Upper lobe of right lung (tissue), 1 donor: Measurements from ENCODE around the gene MRPS9. TPM values are rescaled to one million over a fixed set of nuclear protein-coding genes. Genes with fewer than 3 reads are reported as not detected.

Experiments used
- ATAC-seq: fragments of 200-7000 bp; cut with Tn5 transposase; one replicate; pipeline ENCODE4 v1.9.1; 2020; ENCODE audit warnings: mild to moderate bottlenecking, moderate library complexity
- DNase-seq: peaks from one replicate; pipeline ENCODE4 v3.0.0-alpha.2; 2020
- H3K27ac ChIP-seq: fragments of 200-600 bp; one replicate; pipeline ENCODE4 v1.8.0; 2022
- H3K27me3 ChIP-seq: fragments of 200-600 bp; one replicate; pipeline ENCODE4 v1.8.0; 2022; ENCODE audit warnings: mild to moderate bottlenecking
- H3K36me3 ChIP-seq: fragments of 200-600 bp; one replicate; pipeline ENCODE4 v1.8.0; 2022
- H3K4me1 ChIP-seq: fragments of 200-600 bp; one replicate; pipeline ENCODE4 v1.8.0; 2022
- H3K4me3 ChIP-seq: fragments of 200-600 bp; one replicate; pipeline ENCODE4 v1.8.0; 2022; ENCODE audit warnings: mild to moderate bottlenecking
- H3K9me3 ChIP-seq: fragments of 200-600 bp; one replicate; pipeline ENCODE4 v1.8.0; 2022
- intact Hi-C: fragments of 100-400 bp; cut with DNase I; formaldehyde crosslinking; loops from one replicate; pipeline ENCODE4 v1.11.0; 2022
- total RNA-seq: library from RNA; stranded (reverse); fragmentation: NEBNext Ultra II Directional; extraction: Animal tissue kit (Norgen Biotek cat#: 25700); gene quantifications from one replicate; pipeline ENCODE4 v1.2.1, GENCODE V29; 2021
- TF ChIP-seq, protein P1 (sequence below): fragments of 200-600 bp; IDR thresholded peaks from one replicate; pipeline ENCODE4 v1.8.0; 2022; ENCODE audit warnings: antibody characterized with exemption
- donor health status: DM: no; HTN: yes; CAD: no; lungs with severe emphysema.

Gene MRPS9
- total RNA-seq, 1 donor from 2014 or later, result 17.0 TPM

DNA sequence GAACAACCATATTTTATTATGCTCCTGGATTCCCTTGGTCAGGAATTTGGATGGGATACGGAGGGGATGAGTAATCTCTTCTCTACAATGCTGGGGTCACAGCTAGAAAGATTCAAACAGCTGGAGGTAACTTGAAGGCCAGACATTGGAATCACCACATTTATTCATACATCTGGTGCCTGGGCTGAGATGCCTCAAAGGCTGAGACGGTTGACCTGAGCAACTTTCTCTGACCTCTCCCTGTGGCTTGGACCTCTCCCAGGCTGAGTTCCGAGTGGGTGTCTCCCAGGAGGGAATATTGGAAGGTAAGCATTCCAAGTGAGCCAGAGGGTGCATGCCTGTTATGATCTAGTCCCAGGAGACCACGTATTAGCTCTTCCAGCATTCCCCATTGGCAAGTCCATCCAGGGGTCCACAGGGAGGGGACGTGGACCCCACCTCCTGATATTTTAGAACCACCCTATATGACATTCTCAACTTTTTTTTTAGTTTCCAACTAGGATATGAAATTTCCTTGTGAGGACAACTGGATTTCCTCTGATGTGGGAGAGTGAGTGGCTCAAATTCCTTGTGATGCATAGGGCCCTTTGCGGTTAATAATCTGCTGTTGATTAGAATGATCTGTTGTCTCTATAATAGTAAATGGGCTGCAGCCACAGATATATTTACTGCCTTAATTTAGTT lies 101.8 kb downstream of the MRPS9 start:
- H3K4me1 ChIP-seq, result no peaks in the 10 kb centered on the region
- no peak overlapping the region for H3K4me3 ChIP-seq
- ATAC-seq (no peak), DNase-seq (no peak)
- no peaks in the 10 kb centered on the region for H3K9me3 ChIP-seq
- intact Hi-C loops, result no loop called here
- TF ChIP-seq, protein P1, sequence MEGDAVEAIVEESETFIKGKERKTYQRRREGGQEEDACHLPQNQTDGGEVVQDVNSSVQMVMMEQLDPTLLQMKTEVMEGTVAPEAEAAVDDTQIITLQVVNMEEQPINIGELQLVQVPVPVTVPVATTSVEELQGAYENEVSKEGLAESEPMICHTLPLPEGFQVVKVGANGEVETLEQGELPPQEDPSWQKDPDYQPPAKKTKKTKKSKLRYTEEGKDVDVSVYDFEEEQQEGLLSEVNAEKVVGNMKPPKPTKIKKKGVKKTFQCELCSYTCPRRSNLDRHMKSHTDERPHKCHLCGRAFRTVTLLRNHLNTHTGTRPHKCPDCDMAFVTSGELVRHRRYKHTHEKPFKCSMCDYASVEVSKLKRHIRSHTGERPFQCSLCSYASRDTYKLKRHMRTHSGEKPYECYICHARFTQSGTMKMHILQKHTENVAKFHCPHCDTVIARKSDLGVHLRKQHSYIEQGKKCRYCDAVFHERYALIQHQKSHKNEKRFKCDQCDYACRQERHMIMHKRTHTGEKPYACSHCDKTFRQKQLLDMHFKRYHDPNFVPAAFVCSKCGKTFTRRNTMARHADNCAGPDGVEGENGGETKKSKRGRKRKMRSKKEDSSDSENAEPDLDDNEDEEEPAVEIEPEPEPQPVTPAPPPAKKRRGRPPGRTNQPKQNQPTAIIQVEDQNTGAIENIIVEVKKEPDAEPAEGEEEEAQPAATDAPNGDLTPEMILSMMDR, result no peak
- H3K36me3 ChIP-seq, result no peaks in the 10 kb centered on the region
- H3K27ac ChIP-seq, result no peak overlapping the region
- peaks cover 12% of the 10 kb centered on the region for H3K27me3 ChIP-seq

DNA sequence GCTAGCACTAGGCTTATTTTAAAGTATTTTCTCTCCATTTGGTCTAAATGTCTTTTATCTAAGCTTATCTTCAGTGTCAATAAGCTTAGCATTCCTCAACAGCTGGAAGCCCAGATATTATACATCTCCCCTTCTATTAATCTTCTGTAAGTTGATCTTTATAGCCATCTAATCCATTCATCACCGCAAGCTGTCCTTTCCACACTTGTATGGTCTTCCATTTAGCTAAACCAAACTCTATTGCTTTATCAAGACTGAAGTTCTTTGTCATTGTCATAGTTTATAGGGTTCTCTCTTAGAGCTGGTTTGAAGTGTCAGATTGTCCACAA lies 102.3 kb downstream of the MRPS9 start:
- no peak for ATAC-seq
- H3K36me3 ChIP-seq, result no peaks in the 10 kb centered on the region
- H3K27me3 ChIP-seq, result peaks cover 18% of the 10 kb centered on the region
- TF ChIP-seq, protein P1, result no peak
- H3K27ac ChIP-seq, result no peak overlapping the region
- intact Hi-C loops, result no loop called here
- DNase-seq, result no peak
- no peaks in the 10 kb centered on the region for H3K9me3 ChIP-seq
- no peak overlapping the region for H3K4me3 ChIP-seq
- no peaks in the 10 kb centered on the region for H3K4me1 ChIP-seq

DNA sequence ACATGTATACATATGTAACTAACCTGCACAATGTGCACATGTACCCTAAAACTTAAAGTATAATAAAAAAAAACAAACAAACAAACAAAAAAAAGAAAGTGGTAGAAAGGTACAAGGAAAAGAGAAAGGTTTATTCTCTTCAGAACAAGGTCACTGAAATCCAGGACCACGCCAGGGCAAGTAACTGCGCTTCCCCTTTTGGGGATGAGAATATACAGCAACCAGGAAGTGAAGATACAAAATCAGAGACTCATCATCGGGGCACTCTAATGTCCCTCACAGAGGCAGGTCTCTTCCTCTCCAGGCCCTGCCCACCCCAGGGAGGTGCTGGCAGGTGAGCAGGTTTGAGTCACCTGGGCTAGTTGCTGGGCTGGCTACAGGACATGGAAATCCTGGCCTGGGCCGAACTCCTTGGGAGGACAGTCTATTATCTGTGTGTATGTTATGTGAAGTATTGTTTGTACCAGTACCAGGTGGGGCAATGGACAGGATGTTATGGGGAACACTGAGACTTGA lies 103.3 kb downstream of the MRPS9 start:
- DNase-seq (no peak), ATAC-seq (no peak)
- TF ChIP-seq, protein P1, result no peak
- Histone ChIP-seq H3K4me1 (no peaks in the 10 kb centered on the region), H3K27ac (no peak overlapping the region), H3K4me3 (no peak overlapping the region), H3K36me3 (no peaks in the 10 kb centered on the region), H3K9me3 (no peaks in the 10 kb centered on the region), H3K27me3 (peaks cover 27% of the 10 kb centered on the region)
- intact Hi-C loops, result no loop called here

DNA sequence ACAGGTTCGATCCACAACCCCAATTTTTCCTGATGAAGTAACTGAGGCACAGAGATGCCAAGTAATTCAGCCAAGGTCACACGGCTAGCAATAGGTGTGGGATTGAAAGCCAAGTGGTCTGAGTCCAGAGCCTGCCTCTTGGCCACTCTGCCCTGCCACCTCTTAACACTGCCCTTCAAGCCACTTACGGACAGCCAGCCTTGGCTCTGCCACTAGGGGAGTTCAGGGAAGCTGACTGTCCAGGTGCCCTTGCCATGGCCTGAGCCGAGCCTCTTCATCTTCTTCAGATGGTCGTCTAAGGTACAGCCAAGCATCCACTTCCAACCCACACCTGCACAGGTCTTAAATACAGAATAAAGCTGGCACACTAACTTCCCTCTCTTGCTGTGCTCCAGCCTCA lies 104.4 kb downstream of the MRPS9 start:
- ATAC-seq, result no peak

DNA sequence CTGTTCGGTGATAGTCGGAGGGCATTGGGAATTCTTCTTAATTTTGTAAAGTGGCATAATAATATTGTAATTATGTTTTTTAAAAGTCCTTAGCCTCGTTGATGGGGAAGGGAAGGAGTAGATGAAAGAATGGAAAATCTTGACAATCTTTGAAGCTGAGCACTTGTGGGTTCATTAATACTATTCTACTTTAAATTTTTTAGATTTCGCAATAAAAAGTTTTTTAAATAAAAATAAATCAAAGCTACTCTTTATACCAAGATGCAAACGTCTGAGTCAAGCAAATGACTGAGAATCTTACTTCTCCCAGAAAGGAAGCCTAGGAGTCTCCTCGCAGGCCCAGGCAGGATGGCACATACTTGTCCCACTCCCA lies 105.2 kb downstream of the MRPS9 start:
- TF ChIP-seq, protein P1, result no peak
- H3K27me3 ChIP-seq, result peaks cover 39% of the 10 kb centered on the region
- no peaks in the 10 kb centered on the region for H3K4me1 ChIP-seq
- ATAC-seq, result no peak
- no peak overlapping the region for H3K27ac ChIP-seq
- no peaks in the 10 kb centered on the region for H3K36me3 ChIP-seq
- intact Hi-C loops, result no loop called here
- H3K9me3 ChIP-seq, result no peaks in the 10 kb centered on the region
- no peak for DNase-seq
- H3K4me3 ChIP-seq, result no peak overlapping the region

More for the DNA sequence above, 104.4 kb downstream of the MRPS9 start:
- Histone ChIP-seq H3K27me3 (peaks cover 35% of the 10 kb centered on the region), H3K36me3 (no peaks in the 10 kb centered on the region), H3K9me3 (no peaks in the 10 kb centered on the region), H3K4me3 (no peak overlapping the region), H3K4me1 (no peaks in the 10 kb centered on the region), H3K27ac (no peak overlapping the region)
- intact Hi-C loops, result no loop called here
- no peak for DNase-seq
- TF ChIP-seq, protein P1, result no peak
